IPS-NIHi11 (cell line): Measurements from ENCODE around the gene PLXNA1.

Source experiments
- DNase-seq: peaks from one replicate; pipeline ENCODE4 v3.0.0; 2012; ENCODE audit warnings: mixed read lengths, low spot score

PLXNA1 gene

GRCh38 chr3:126987596-126987995 is 4.7 kb downstream of the PLXNA1 start:
- no peak for DNase-seq

DNA sequence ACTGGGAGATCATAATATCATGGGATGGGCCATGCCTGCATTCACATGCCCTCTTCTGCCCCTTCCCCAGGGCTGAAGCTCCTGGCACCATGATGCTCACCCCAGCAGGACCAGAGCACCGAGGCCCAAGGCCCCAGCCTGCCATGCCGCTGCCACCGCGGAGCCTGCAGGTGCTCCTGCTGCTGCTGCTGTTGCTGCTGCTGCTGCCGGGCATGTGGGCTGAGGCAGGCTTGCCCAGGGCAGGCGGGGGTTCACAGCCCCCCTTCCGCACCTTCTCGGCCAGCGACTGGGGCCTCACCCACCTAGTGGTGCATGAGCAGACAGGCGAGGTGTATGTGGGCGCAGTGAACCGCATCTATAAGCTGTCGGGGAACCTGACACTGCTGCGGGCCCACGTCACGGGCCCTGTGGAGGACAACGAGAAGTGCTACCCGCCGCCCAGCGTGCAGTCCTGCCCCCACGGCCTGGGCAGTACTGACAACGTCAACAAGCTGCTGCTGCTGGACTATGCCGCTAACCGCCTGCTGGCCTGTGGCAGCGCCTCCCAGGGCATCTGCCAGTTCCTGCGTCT is 5.6 kb downstream of the PLXNA1 start:
- no peak for DNase-seq

DNA sequence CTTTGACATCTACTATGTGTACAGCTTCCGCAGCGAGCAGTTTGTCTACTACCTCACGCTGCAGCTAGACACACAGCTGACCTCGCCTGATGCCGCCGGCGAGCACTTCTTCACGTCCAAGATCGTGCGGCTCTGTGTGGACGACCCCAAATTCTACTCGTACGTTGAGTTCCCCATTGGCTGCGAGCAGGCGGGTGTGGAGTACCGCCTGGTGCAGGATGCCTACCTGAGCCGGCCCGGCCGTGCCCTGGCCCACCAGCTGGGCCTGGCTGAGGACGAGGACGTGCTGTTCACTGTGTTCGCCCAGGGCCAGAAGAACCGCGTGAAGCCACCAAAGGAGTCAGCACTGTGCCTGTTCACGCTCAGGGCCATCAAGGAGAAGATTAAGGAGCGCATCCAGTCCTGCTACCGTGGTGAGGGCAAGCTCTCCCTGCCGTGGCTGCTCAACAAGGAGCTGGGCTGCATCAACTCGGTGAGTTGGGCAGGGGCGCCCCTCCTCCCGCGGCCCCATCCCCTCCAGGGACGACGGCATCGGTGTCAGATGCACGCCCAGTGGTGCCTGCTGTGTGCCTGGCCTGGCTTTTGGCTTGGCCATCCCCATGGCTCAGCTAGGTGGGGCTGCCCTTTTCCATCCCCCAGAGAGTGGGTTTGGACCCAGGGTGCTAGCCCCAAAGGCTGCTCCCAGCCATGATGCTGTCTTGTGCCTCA is 6.6 kb downstream of the PLXNA1 start:
- DNase-seq, result no peak

DNA sequence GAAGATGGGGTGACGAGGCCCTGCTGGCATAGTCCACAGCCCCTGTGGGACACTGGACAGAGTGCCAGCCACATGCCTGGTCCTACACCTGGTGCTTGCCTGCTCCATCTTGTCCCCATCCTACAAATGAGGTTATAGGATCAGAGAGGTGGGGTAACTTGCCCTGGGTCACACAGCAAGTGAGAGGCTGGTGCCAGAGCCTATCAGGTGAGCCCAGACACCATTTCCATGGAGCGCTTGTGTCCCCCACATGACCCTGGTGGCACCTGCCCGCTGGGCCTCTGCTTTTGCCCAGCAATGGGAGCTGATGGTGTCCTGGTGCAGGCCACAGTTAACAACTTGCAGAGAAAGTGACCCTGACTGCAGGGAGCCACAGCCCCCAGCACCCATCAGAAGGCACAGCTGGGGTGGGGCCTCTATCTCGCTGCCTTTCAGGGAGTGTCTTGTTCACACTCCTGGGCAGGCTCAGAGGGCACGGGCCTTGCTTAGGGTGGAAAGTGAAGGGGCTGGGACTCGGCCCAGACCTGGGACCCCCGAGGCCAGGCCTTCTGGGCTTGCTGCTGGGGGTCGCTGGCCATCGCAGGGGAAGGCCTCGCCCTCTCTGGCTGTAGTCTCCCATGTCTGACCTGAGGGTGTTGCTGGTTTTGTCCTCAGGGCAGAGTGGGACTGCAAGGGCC is 7.2 kb downstream of the PLXNA1 start:
- DNase-seq, result no peak

- no peak for DNase-seq
Observed at GRCh38 chr3:126990890-126991289, 8.0 kb downstream of the PLXNA1 start.

- DNase-seq, result no peak
Observed at GRCh38 chr3:126991366-126992200, 8.7 kb downstream of the PLXNA1 start.

- DNase-seq, result no peak
Observed at GRCh38 chr3:126992216-126992615, 9.3 kb downstream of the PLXNA1 start.

GRCh38 chr3:126992776-126993175 is 9.9 kb downstream of the PLXNA1 start:
- DNase-seq, result no peak

DNA sequence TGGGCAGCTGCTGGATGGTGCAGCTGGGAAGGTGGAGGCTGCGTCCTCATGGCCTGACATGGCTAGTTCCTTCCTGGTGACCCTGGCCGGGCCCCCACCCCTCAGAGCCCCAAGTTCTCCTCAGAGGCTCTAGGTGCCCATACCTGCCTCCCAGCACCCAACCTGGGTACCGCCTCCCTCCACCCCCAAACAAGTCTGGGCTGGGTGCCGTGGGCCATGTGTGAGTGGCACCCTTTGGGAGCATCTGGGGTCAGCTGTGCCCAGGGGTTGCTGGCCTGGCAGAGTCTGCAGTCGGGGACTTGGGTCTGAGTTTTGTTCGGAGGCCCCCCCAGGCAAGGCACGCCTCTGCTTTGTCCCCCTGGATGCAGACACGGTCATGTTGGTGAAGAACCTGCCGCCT is 10.5 kb downstream of the PLXNA1 start:
- no peak for DNase-seq

- no peak for DNase-seq
Observed at GRCh38 chr3:126994661-126995245, 11.8 kb downstream of the PLXNA1 start.

GRCh38 chr3:126995254-126995780 is 12.4 kb downstream of the PLXNA1 start:
- DNase-seq, result no peak

- no peak for DNase-seq
Observed at GRCh38 chr3:126995926-126996512, 13.1 kb downstream of the PLXNA1 start.

GRCh38 chr3:126996905-126997304 is 14.0 kb downstream of the PLXNA1 start:
- no peak for DNase-seq

DNA sequence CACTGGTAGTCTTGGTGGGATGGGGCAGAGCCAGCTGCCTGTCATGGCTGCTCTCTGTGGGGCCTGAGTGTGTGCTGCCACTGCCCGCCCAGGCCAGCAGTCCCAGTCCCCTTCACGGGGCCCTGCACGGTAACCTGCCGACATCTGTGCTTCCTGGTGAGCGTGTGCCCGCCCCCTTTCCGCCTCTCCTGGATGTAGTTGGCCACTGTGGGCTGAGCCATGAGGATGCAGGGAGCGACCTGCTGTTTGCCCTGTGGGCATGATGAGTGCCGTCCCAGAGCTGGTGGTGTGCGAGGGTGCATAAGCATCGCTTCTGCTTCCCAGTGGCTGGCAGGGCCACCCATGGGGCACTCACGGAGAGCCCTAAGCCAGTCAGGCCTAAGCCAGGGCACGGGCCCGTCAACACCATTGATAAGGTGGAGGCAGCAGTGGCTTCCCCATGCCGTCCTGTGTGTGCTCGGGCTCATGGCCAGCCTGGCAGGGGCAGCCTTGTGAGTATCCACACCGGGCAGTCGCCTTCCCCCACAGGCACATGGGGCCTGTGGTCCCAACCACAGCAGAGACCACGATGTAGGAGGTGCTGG is 14.6 kb downstream of the PLXNA1 start:
- DNase-seq, result no peak

- DNase-seq, result no peak
Observed at GRCh38 chr3:126998320-126998719, 15.4 kb downstream of the PLXNA1 start.

DNA sequence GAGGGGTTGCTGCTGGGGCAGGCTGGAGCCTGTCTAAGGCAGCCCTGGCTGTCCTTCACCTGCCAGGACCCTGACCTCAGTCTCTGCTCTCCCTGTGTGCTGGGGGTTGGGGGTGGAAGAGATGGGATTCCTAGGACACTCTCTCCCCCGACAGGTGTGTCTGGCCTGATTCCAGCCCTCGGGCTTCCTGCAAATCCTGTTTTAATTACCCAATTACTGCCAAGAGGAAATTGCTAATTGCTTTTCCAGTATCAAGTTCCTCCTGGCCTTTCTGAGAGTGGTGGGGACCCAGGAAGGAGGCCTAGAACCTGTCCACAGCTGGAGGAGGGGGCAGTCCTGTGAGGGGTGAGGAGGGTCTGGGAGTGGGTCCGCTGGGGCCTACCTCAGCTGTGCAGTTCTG is 15.8 kb downstream of the PLXNA1 start:
- DNase-seq, result no peak

DNA sequence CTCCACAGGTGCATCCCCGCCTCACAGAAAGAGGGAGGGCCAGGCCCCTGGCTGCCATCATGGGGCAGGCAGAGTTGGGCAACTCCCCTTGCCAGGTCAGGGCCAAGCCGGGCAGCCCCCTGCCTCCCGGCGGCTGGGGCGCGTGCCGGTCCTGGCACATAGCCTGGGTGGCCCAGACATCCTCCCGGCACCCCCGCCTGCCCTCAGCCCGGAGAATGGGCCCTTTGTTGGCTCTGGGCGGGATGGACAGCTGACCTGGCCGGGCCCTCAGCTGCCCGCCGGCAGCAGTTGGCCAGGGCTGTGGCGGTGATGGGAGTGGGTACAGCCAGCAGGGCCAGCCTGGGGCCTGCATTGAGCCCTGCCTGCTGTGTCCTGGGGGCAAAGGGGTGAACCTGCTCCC is 16.5 kb downstream of the PLXNA1 start:
- DNase-seq, result no peak

DNA sequence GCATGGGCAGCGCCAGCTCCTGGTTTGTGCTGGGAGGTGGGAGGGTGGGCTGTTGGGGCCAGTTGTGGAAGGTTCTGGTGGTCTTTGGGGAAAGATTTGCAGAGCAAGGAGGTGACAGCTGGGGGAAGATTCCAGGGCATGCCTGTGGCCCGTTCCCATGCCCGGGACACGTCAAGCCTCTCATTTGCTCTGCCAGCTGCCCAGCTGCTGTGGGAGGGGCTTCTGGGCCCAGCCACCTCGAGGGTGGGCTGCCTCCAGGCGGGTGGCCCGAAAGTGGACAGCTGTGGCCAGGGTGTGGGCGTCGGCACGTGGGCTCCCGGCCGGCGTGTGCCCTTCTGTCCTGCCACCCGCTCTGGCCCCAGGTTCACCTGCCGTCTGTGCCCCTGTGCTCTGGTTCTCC is 17.2 kb downstream of the PLXNA1 start:
- no peak for DNase-seq

- DNase-seq, result no peak
Observed at GRCh38 chr3:127000761-127001160, 17.8 kb downstream of the PLXNA1 start.

DNA sequence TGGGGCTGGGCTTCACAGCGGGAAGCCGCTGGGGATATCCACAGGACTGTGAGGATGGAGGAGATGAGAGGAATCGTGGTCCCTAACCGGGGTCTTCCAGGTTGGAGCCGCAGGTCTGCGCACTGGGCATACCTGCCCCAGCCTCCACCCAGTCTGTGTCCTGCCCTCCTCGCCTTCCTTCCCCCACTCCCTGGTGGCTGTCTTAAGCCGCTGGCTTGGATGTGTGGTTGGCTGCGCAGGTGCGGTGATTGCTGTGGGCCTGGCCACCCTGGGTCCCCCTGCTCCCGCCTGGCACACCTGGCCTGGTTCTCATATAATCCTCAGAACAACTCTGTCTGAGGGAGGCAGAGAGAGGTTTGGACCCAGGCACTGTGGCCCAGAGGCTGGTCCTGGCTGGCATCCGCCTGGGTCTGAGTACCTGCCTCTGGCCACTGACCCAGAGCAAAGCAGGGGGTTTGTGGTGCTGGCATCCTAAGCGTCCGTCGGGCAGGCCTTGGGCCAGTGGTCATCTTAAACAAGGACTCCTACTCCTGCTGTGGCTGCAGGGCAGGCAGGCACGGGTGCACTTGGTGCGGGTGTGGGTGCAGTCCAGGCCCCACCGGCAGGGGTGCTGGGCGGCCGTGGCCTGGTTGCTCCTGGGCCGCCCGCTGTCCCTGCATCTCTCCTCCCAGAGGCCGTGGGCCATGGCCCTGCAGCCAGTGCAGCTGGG is 18.7 kb downstream of the PLXNA1 start:
- DNase-seq, result no peak
